Left ventricle myocardium inferior (tissue), 1 donor: Measurements from ENCODE around the gene C2CD2. TPM values are rescaled to one million over a fixed set of nuclear protein-coding genes. Genes with fewer than 3 reads are reported as not detected.

Experiments
- DNase-seq: peaks from one replicate; pipeline ENCODE4 v3.0.0-alpha.2; 2020
- H3K27ac ChIP-seq: fragments of 200-600 bp; replicated peaks from 2 replicates; pipeline ENCODE4 v1.8.0; 2021
- H3K27me3 ChIP-seq: fragments of 200-600 bp; 2 replicates; pipeline ENCODE4 v1.8.0; 2021; ENCODE audit warnings: low read depth
- H3K36me3 ChIP-seq: fragments of 200-600 bp; 2 replicates; pipeline ENCODE4 v1.8.0; 2021
- H3K4me1 ChIP-seq: fragments of 200-600 bp; 2 replicates; pipeline ENCODE4 v1.8.0; 2021
- H3K4me3 ChIP-seq: fragments of 200-600 bp; 2 replicates; pipeline ENCODE4 v1.8.0; 2021; ENCODE audit warnings: mild to moderate bottlenecking, moderate library complexity
- H3K9me3 ChIP-seq: fragments of 200-600 bp; replicated peaks from 2 replicates; pipeline ENCODE4 v1.8.0; 2021
- intact Hi-C: fragments of 100-400 bp; cut with micrococcal nuclease; formaldehyde crosslinking; loops from one replicate; pipeline ENCODE4 v1.11.0; 2022
- total RNA-seq: library from RNA; stranded (reverse); fragmentation: NEBNext Ultra II Directional; extraction: Animal tissue kit (Norgen Biotek cat#: 25700); gene quantifications from one replicate; pipeline ENCODE4 v1.2.1, GENCODE V29; 2021
- TF ChIP-seq, protein P1 (sequence below): fragments of 200-600 bp; IDR thresholded peaks from 2 replicates; pipeline ENCODE4 v1.8.0; 2021; ENCODE audit warnings: antibody characterized with exemption, mild to moderate bottlenecking, borderline replicate concordance
- donor health status: DM: no; HTN: yes; CAD: no; lungs with severe emphysema.

The C2CD2 gene
- total RNA-seq, 1 donor from 2014 or later: 5.9 TPM

GRCh38 chr21:41888749-41889376 is 65.0 kb downstream of the C2CD2 start:
- peaks cover 8% of the 10 kb centered on the region for H3K36me3 ChIP-seq
- intact Hi-C loops: no loop called here
- peak overlapping the region; percentile 34 for H3K27ac ChIP-seq
- no peak overlapping the region for H3K4me3 ChIP-seq
- no peaks in the 10 kb centered on the region for H3K9me3 ChIP-seq
- TF ChIP-seq, protein P1, sequence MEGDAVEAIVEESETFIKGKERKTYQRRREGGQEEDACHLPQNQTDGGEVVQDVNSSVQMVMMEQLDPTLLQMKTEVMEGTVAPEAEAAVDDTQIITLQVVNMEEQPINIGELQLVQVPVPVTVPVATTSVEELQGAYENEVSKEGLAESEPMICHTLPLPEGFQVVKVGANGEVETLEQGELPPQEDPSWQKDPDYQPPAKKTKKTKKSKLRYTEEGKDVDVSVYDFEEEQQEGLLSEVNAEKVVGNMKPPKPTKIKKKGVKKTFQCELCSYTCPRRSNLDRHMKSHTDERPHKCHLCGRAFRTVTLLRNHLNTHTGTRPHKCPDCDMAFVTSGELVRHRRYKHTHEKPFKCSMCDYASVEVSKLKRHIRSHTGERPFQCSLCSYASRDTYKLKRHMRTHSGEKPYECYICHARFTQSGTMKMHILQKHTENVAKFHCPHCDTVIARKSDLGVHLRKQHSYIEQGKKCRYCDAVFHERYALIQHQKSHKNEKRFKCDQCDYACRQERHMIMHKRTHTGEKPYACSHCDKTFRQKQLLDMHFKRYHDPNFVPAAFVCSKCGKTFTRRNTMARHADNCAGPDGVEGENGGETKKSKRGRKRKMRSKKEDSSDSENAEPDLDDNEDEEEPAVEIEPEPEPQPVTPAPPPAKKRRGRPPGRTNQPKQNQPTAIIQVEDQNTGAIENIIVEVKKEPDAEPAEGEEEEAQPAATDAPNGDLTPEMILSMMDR: no peak
- H3K27me3 ChIP-seq: no peaks in the 10 kb centered on the region
- no peak for DNase-seq
- no peaks in the 10 kb centered on the region for H3K4me1 ChIP-seq

DNA sequence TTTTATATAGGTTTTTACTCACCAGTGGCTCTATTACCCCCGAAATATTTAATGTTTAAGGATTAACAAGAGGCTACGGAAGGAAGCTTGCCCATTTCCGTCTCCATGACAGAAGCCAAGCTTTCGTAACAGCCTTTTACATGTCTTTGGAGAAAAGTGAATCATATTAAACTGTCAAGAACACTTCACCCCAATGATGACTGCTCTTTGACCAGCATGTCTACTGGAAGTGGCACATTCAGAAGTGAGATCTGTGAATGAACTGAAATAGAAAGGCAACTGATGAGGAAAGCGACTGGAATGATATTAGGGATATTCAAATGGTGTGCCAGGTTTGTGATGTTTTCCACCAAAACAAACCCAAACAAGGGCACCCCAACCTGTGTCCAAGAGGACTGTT is 66.2 kb downstream of the C2CD2 start:
- no peaks in the 10 kb centered on the region for H3K4me1 ChIP-seq
- intact Hi-C loops: no loop called here

DNA sequence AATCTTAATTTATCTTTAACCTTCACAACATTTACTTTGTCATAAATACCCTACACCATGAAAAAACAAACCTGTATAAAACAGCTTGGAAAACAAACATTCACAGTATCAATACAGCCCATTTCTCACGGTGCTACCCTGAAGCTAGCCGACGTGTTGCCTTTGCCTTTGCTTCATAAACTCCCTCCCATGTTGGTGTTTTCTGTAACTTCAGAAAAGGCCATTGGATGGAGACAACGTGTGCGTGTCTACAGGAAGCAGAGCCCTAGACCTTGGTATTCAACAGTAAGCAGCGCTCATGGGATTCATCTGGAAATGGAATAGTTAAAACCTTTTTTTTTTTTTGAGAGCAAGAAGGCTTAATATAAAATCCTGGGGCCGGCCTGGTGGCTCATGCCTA is 67.5 kb downstream of the C2CD2 start:
- Histone ChIP-seq H3K4me3 (no peak overlapping the region), H3K36me3 (peaks cover 8% of the 10 kb centered on the region), H3K4me1 (no peaks in the 10 kb centered on the region), H3K27me3 (no peaks in the 10 kb centered on the region), H3K9me3 (no peaks in the 10 kb centered on the region), H3K27ac (no peak overlapping the region)
- TF ChIP-seq, protein P1: no peak
- intact Hi-C loops: no loop called here
- DNase-seq: no peak

More for the DNA sequence above, 66.2 kb downstream of the C2CD2 start:
- no peaks in the 10 kb centered on the region for H3K27me3 ChIP-seq
- H3K4me3 ChIP-seq: no peak overlapping the region
- DNase-seq: no peak
- H3K27ac ChIP-seq: no peak overlapping the region
- H3K36me3 ChIP-seq: peaks cover 8% of the 10 kb centered on the region
- TF ChIP-seq, protein P1: no peak
- H3K9me3 ChIP-seq: no peaks in the 10 kb centered on the region

GRCh38 chr21:41885341-41886024 is 68.3 kb downstream of the C2CD2 start:
- TF ChIP-seq, protein P1: no peak
- Histone ChIP-seq H3K4me1 (no peaks in the 10 kb centered on the region), H3K27me3 (no peaks in the 10 kb centered on the region), H3K9me3 (no peaks in the 10 kb centered on the region), H3K36me3 (peaks cover 8% of the 10 kb centered on the region), H3K4me3 (no peak overlapping the region), H3K27ac (no peak overlapping the region)
- no peak for DNase-seq
- intact Hi-C loops: no loop called here

DNA sequence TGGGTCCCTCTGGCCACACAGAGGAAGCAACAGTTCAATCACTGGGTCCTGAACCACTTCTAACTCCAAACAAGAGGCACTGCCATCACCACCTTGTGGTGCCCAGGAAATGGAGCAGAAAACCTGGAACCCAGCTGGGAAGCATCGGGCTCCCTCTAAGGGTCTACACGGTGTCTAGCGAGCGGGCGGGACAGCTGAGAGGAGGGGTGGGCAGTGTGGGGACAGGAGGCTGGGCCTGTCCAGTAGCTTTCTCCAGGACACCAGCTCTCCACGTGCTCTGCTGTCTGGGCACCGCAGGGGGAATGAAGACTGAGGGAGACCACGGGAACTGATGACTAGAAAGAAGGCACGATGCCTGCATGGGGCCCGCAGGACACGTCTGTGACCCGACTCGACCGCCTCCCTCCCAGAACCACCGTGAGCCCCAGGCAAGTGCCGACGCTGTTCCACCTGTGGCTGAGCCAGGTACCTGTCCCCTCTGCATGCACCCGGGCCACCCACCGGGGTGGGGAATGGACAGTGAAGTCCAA is 69.3 kb downstream of the C2CD2 start:
- H3K36me3 ChIP-seq: peaks cover 8% of the 10 kb centered on the region
- DNase-seq: no peak
- H3K27me3 ChIP-seq: no peaks in the 10 kb centered on the region
- H3K4me3 ChIP-seq: no peak overlapping the region
- no peaks in the 10 kb centered on the region for H3K9me3 ChIP-seq
- intact Hi-C loops: no loop called here
- H3K4me1 ChIP-seq: peaks cover 6% of the 10 kb centered on the region
- no peak overlapping the region for H3K27ac ChIP-seq
- TF ChIP-seq, protein P1: no peak
